Smooth muscle cell (in vitro differentiated cells): ENCODE results near the gene RHBDD3. TPM values are rescaled to one million over a fixed set of nuclear protein-coding genes. Genes with fewer than 3 reads are reported as not detected.
A peak's percentile ranks its signal among the peaks of the same experiment; 100 is the strongest.

Source experiments
- DNase-seq: peaks from one replicate; lab custom pipeline; 2025; ENCODE audit not compliant: unreplicated experiment; lab: John Stamatoyannopoulos, UW
- H2AFZ ChIP-seq: fragments of 200-600 bp; sonication (generic); 2 replicates; pipeline ENCODE4 v1.6.0; 2016; ENCODE audit warnings: antibody characterized with exemption, low read depth, mild to moderate bottlenecking
- H3F3A ChIP-seq: fragments of 200-600 bp; sonication (generic); 2 replicates; pipeline ENCODE4 v1.6.0; 2017; ENCODE audit warnings: antibody characterized with exemption, low read depth
- H3K27ac ChIP-seq: fragments of 200-600 bp; sonication (generic); 2 replicates; pipeline ENCODE4 v1.5.1; 2016; ENCODE audit warnings: low read depth, mild to moderate bottlenecking
- H3K27me3 ChIP-seq: fragments of 200-600 bp; sonication (generic); 2 replicates; pipeline ENCODE4 v1.6.1; 2016; ENCODE audit warnings: low read depth, mild to moderate bottlenecking
- H3K36me3 ChIP-seq: fragments of 200-600 bp; sonication (generic); 2 replicates; pipeline ENCODE4 v1.5.1; 2016; ENCODE audit warnings: low read depth
- H3K4me1 ChIP-seq: fragments of 200-600 bp; sonication (generic); 2 replicates; pipeline ENCODE4 v1.5.1; 2016; ENCODE audit warnings: low read depth
- H3K4me2 ChIP-seq: fragments of 200-600 bp; sonication (generic); 2 replicates; pipeline ENCODE4 v1.6.0; 2016; ENCODE audit warnings: mild to moderate bottlenecking
- H3K4me3 ChIP-seq: fragments of 200-600 bp; sonication (generic); 2 replicates; pipeline ENCODE4 v1.5.1; 2016; ENCODE audit warnings: mild to moderate bottlenecking
- H3K79me2 ChIP-seq: fragments of 200-600 bp; sonication (generic); 2 replicates; pipeline ENCODE4 v1.6.0; 2016; ENCODE audit warnings: low read depth, mild to moderate bottlenecking
- H3K9ac ChIP-seq: fragments of 200-600 bp; sonication (generic); 2 replicates; pipeline ENCODE4 v1.6.0; 2016; ENCODE audit warnings: low read depth
- H3K9me3 ChIP-seq: fragments of 200-600 bp; sonication (generic); replicated peaks from 2 replicates; pipeline ENCODE4 v1.5.1; 2016; ENCODE audit warnings: low read depth
- H4K20me1 ChIP-seq: fragments of 200-600 bp; sonication (generic); 2 replicates; pipeline ENCODE4 v1.6.0; 2016; ENCODE audit warnings: low read depth
- WGBS: methylation state at CpG from one replicate; pipeline ENCODE4 v1.1.7; 2016; ENCODE audit warnings: low lambda C conversion rate; 5-methylcytosine and 5-hydroxymethylcytosine counted together
- polyA plus RNA-seq: library from polyadenylated mRNA; unstranded; fragments of >200 nt; fragmentation: Nextera tagmentation; extraction: Ambion mirVana; gene quantifications from 2 replicates; pipeline ENCODE4 v1.2.1, GENCODE V29; 2016
- total RNA-seq: library from RNA; depleted of rRNA; stranded (reverse); fragments of >200 nt; gene quantifications from 2 replicates; pipeline ENCODE4 v1.2.3, GENCODE V29; 2014
- TF ChIP-seq, protein P1 (sequence below): fragments of 200-600 bp; sonication (generic); IDR thresholded peaks from 2 replicates; pipeline ENCODE4 v1.5.1; 2017; ENCODE audit warnings: borderline replicate concordance, mild to moderate bottlenecking, antibody characterized with exemption; ENCODE audit not compliant: insufficient read depth, poor library complexity, severe bottlenecking

Gene RHBDD3
- total and polyA plus RNA-seq, 2 experiments from 2014 or later: 16.5 to 39.1 TPM

DNA sequence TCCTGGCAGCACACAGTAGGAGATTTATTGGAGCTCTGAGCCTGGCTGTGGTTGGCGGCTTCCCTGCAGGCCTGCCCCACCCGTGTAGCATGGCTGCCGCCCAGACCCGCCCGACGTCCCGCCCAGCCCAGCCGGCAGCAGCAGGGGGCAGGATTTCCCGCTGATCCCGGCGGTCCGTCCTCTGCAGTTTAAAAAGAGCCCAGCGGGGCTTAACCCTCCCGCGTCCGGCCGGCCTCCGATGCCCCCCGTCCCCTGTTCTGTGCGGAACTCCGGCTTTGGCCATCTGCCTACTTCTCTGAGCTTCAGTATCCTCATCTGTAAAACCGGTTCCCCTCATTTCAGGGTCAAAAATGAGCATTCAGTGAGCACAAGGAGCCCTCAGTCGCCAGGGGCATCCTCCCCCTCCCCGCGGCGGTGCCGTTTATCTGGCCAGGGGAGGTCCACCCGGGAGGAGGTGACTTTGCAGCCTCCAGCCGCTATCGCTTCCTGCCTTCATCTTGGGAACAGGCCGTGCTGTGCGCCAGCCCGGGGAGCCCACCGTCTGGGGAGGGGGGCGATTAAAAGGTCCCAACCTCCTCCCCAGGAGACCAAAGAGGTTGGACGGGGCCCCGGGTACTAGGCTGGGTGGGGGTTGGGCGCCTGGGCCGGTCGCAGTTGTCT lies 38.5 kb upstream of the RHBDD3 start, which contains the start of gene GAS2L1:
TSS of gene GAS2L1 (plus strand) at position 476 of the 660 bp plus-strand sequence. CDS start 1,456 bp downstream, outside the sequence.
- peak within 1 kb of the TSS; percentile 85 for H3K9ac ChIP-seq
- DNase-seq: peak; percentile 60
- H2AFZ ChIP-seq: peak within 1 kb of the TSS; percentile 77
- H3F3A ChIP-seq: peaks cover under 1% of the 10 kb centered on the region
- H3K36me3 ChIP-seq: no peaks in the 10 kb centered on the region
- peaks cover 7% of the 10 kb centered on the region for H3K4me1 ChIP-seq
- TF ChIP-seq, protein P1, sequence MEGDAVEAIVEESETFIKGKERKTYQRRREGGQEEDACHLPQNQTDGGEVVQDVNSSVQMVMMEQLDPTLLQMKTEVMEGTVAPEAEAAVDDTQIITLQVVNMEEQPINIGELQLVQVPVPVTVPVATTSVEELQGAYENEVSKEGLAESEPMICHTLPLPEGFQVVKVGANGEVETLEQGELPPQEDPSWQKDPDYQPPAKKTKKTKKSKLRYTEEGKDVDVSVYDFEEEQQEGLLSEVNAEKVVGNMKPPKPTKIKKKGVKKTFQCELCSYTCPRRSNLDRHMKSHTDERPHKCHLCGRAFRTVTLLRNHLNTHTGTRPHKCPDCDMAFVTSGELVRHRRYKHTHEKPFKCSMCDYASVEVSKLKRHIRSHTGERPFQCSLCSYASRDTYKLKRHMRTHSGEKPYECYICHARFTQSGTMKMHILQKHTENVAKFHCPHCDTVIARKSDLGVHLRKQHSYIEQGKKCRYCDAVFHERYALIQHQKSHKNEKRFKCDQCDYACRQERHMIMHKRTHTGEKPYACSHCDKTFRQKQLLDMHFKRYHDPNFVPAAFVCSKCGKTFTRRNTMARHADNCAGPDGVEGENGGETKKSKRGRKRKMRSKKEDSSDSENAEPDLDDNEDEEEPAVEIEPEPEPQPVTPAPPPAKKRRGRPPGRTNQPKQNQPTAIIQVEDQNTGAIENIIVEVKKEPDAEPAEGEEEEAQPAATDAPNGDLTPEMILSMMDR: peak; percentile 51
- peak within 1 kb of the TSS; percentile 79 for H3K27ac ChIP-seq
- H3K4me2 ChIP-seq: peak within 1 kb of the TSS; percentile 89
- H4K20me1 ChIP-seq: peaks cover 8% of the 10 kb centered on the region
- H3K27me3 ChIP-seq: no peaks in the 10 kb centered on the region
- peaks cover 8% of the 10 kb centered on the region for H3K79me2 ChIP-seq
- peak within 1 kb of the TSS; percentile 66 for H3K4me3 ChIP-seq
- under 1% methylated on average over 40 of the region's 40 CpGs for WGBS
- H3K9me3 ChIP-seq: no peaks in the 10 kb centered on the region

DNA sequence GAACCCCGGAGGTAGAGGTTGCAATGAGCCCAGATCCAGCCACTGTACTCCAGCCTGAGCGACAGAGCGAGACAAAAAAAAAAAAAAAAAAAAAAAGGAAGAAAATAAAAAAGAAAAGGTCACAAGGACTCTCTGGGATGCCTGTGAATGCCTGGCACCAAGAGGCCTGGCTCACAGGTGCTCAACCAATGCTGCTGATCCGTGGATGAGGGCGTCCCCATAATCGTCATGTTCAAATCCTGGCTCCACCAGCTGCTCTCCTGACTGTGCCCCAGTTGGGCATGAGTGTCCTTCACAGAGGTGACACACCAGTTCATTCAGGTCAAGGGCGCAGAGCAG lies 38.0 kb upstream of the RHBDD3 start:
- Histone ChIP-seq H3K79me2 (peaks cover 8% of the 10 kb centered on the region), H3K9ac (no peak overlapping the region), H2AFZ (no peak overlapping the region), H3K27ac (no peak overlapping the region), H3K36me3 (no peaks in the 10 kb centered on the region), H3K4me3 (no peak overlapping the region), H4K20me1 (peaks cover 12% of the 10 kb centered on the region), H3K4me1 (peaks cover 6% of the 10 kb centered on the region), H3F3A (peaks cover 6% of the 10 kb centered on the region), H3K27me3 (no peaks in the 10 kb centered on the region), H3K9me3 (no peaks in the 10 kb centered on the region), H3K4me2 (no peak overlapping the region)
- TF ChIP-seq, protein P1: no peak
- DNase-seq: no peak
- 70% methylated on average over 7 of the region's 7 CpGs for WGBS

DNA sequence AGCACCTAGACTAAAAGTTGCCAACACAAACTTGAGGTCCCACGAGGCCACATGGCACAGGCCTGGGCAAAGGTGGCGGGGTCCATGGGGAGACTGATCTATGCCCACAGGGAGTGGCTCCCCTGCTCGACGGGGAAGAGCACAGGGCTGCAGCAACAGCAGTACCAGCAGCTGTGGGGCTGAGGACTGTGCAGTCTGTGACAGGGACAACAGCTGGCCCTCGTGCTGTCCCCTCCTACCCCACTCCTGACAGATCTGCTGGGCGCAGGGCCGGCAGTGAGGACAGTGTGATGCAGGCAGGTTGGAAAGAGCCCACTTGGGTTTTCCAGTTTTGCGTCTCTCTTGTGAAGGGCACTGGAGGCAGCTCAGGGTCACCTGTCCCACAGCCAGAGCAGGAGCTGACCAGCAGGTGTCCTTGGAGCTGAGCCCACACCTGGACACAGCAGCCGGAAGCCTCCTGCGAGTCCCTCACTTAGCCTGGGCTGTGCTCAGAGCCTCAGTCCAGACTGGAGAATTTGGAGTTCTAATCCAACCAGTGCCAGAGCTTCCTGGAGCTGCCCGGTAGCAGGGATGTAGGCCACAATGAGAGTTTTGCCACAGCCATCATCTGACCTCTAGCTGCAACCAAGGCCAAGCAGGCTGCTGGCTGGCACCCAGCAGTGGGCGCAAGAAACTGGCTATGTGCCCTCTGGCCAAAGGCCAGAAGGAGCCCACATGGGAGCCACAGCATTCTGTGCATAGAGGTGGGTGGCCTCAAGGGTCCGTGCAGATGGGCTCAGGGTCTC lies 35.1 kb upstream of the RHBDD3 start:
- WGBS: 84% methylated on average over 13 of the region's 13 CpGs
- no peak overlapping the region for H3K9ac ChIP-seq

More for the DNA sequence above, 35.1 kb upstream of the RHBDD3 start:
- H3K4me1 ChIP-seq: peaks cover 4% of the 10 kb centered on the region
- no peak overlapping the region for H3K27ac ChIP-seq
- H3K79me2 ChIP-seq: peaks cover 8% of the 10 kb centered on the region
- TF ChIP-seq, protein P1: no peak
- H2AFZ ChIP-seq: no peak overlapping the region
- H3K9me3 ChIP-seq: no peaks in the 10 kb centered on the region
- H3K4me2 ChIP-seq: no peak overlapping the region
- peaks cover 3% of the 10 kb centered on the region for H3K36me3 ChIP-seq
- H4K20me1 ChIP-seq: peaks cover 37% of the 10 kb centered on the region
- DNase-seq: no peak
- H3K27me3 ChIP-seq: no peaks in the 10 kb centered on the region
- H3F3A ChIP-seq: peaks cover 29% of the 10 kb centered on the region
- H3K4me3 ChIP-seq: no peak overlapping the region
